ENCODE data around the gene USP40. TPM values are rescaled to one million over a fixed set of nuclear protein-coding genes. Genes with fewer than 3 reads are reported as not detected.

Gene USP40
- polyA plus RNA-seq, 2 of the 4 experiments (the other 2 are of a cell fraction): 22.9 to 57.0 TPM

Other genes with a start within 250 kb of the USP40 start
- 68.8 and 79.0 TPM in 2 replicates for gene DGKD, start 212.3 kb downstream of the USP40 start, polyA plus RNA-seq (2011; rRNA removed)
- 98.1 to 99.6 TPM (median 99.1 TPM) in 3 replicates for gene DGKD, start 212.3 kb downstream of the USP40 start, polyA plus RNA-seq (2017; fragmentation: RNase III; extraction: RNeasy Plus Mini Kit Qiagen cat#74134 plus additional on column Dnase treatment)
- gene UGT1A8, start 50.9 kb upstream of the USP40 start, polyA plus RNA-seq (2011; rRNA removed): 0.12 and 0.22 TPM in 2 replicates
- gene UGT1A8, start 50.9 kb upstream of the USP40 start, polyA plus RNA-seq (2017; fragmentation: RNase III; extraction: RNeasy Plus Mini Kit Qiagen cat#74134 plus additional on column Dnase treatment): 0.05 to 0.25 TPM in 2 of 3 replicates, not detected in the other
- gene UGT1A10, start 69.7 kb upstream of the USP40 start, polyA plus RNA-seq (2011; rRNA removed): 0.10 and 0.12 TPM in 2 replicates
- gene UGT1A10, start 69.7 kb upstream of the USP40 start, polyA plus RNA-seq (2017; fragmentation: RNase III; extraction: RNeasy Plus Mini Kit Qiagen cat#74134 plus additional on column Dnase treatment): not detected in 3 replicates
- gene UGT1A9, start 105.1 kb upstream of the USP40 start, polyA plus RNA-seq (2011; rRNA removed): 10.6 and 11.0 TPM in 2 replicates
- gene UGT1A9, start 105.1 kb upstream of the USP40 start, polyA plus RNA-seq (2017; fragmentation: RNase III; extraction: RNeasy Plus Mini Kit Qiagen cat#74134 plus additional on column Dnase treatment): 10.3 to 13.1 TPM (median 11.8 TPM) in 3 replicates
- 8.9 and 10.0 TPM in 2 replicates for gene UGT1A7, start 115.1 kb upstream of the USP40 start, polyA plus RNA-seq (2011; rRNA removed)
- gene UGT1A7, start 115.1 kb upstream of the USP40 start, polyA plus RNA-seq (2017; fragmentation: RNase III; extraction: RNeasy Plus Mini Kit Qiagen cat#74134 plus additional on column Dnase treatment): 6.9 to 9.8 TPM (median 9.3 TPM) in 3 replicates
- 3.5 and 5.5 TPM in 2 replicates for gene UGT1A6, start 126.1 kb upstream of the USP40 start, polyA plus RNA-seq (2011; rRNA removed)
- 2.0 to 2.9 TPM (median 2.5 TPM) in 3 replicates for gene UGT1A6, start 126.1 kb upstream of the USP40 start, polyA plus RNA-seq (2017; fragmentation: RNase III; extraction: RNeasy Plus Mini Kit Qiagen cat#74134 plus additional on column Dnase treatment)
- 0.05 TPM in 1 of 2 replicates, not detected in the other for gene UGT1A5, start 146.1 kb upstream of the USP40 start, polyA plus RNA-seq (2011; rRNA removed)
- gene UGT1A5, start 146.1 kb upstream of the USP40 start, polyA plus RNA-seq (2017; fragmentation: RNase III; extraction: RNeasy Plus Mini Kit Qiagen cat#74134 plus additional on column Dnase treatment): 0.12 TPM in 1 of 3 replicates, not detected in the others
- gene UGT1A4, start 152.0 kb upstream of the USP40 start, polyA plus RNA-seq (2011; rRNA removed): 0.09 and 0.13 TPM in 2 replicates
- 0.05 to 0.14 TPM (median 0.12 TPM) in 3 replicates for gene UGT1A4, start 152.0 kb upstream of the USP40 start, polyA plus RNA-seq (2017; fragmentation: RNase III; extraction: RNeasy Plus Mini Kit Qiagen cat#74134 plus additional on column Dnase treatment)
- 0.39 and 0.49 TPM in 2 replicates for gene UGT1A3, start 162.3 kb upstream of the USP40 start, polyA plus RNA-seq (2011; rRNA removed)
- gene UGT1A3, start 162.3 kb upstream of the USP40 start, polyA plus RNA-seq (2017; fragmentation: RNase III; extraction: RNeasy Plus Mini Kit Qiagen cat#74134 plus additional on column Dnase treatment): 0.08 to 0.23 TPM (median 0.17 TPM) in 3 replicates
- 1.9 and 2.5 TPM in 2 replicates for gene UGT1A1, start 193.5 kb upstream of the USP40 start, polyA plus RNA-seq (2011; rRNA removed)
- gene UGT1A1, start 193.5 kb upstream of the USP40 start, polyA plus RNA-seq (2017; fragmentation: RNase III; extraction: RNeasy Plus Mini Kit Qiagen cat#74134 plus additional on column Dnase treatment): 1.4 to 2.0 TPM (median 1.9 TPM) in 3 replicates
- 0.63 and 0.71 TPM in 2 replicates for gene MROH2A, start 211.5 kb upstream of the USP40 start, polyA plus RNA-seq (2011; rRNA removed)
- gene MROH2A, start 211.5 kb upstream of the USP40 start, polyA plus RNA-seq (2017; fragmentation: RNase III; extraction: RNeasy Plus Mini Kit Qiagen cat#74134 plus additional on column Dnase treatment): 0.04 to 0.28 TPM (median 0.10 TPM) in 3 replicates